Cardiac muscle cell (in vitro differentiated cells and primary cell): ENCODE data around the gene CLIC6. TPM values are rescaled to one million over a fixed set of nuclear protein-coding genes. Genes with fewer than 3 reads are reported as not detected.

Experiments
- DNase-seq, 2 donors: peaks; one replicate each; pipeline versions ENCODE4 v3.0.0 to v3.0.0-alpha.2; 2010 to 2017; ENCODE audit warnings: low read depth in 1 of 2, low spot score in 1 of 2
- H3K27ac ChIP-seq: fragments of 200-600 bp; sonication (generic); 2 replicates; pipeline ENCODE4 v1.5.1; 2016
- H3K27me3 ChIP-seq: fragments of 200-600 bp; sonication (generic); 2 replicates; pipeline ENCODE4 v1.6.0; 2016; ENCODE audit warnings: control low read depth
- H3K36me3 ChIP-seq: fragments of 200-600 bp; sonication (generic); 2 replicates; pipeline ENCODE4 v1.5.1; 2016; ENCODE audit warnings: control low read depth
- H3K4me1 ChIP-seq: fragments of 200-600 bp; sonication (generic); 2 replicates; pipeline ENCODE4 v1.8.1; 2017; ENCODE audit warnings: low read depth, mild to moderate bottlenecking, mixed run types
- H3K4me3 ChIP-seq: fragments of 200-600 bp; sonication (generic); 2 replicates; pipeline ENCODE4 v1.5.1; 2016; ENCODE audit warnings: mild to moderate bottlenecking
- H3K9me3 ChIP-seq: fragments of 200-600 bp; sonication (generic); 2 replicates; pipeline ENCODE4 v1.5.1; 2017; ENCODE audit warnings: low read depth, mild to moderate bottlenecking, control low read depth
- polyA plus RNA-seq: library from polyadenylated mRNA; unstranded; fragments of >200 nt; fragmentation: Nextera tagmentation; extraction: Ambion mirVana; gene quantifications from 2 replicates; pipeline ENCODE4 v1.2.1, GENCODE V29; 2016
- total RNA-seq: library from RNA; depleted of rRNA; stranded (reverse); fragments of >200 nt; gene quantifications from 2 replicates; pipeline ENCODE4 v1.2.3, GENCODE V29; 2016
- TF ChIP-seq, protein P1 (sequence below): IDR thresholded peaks from 2 replicates; pipeline ENCODE4 v1.5.1; 2012; ENCODE audit warnings: low read depth, mild to moderate bottlenecking, low read length

Gene CLIC6
- total and polyA plus RNA-seq, 2 experiments from 2014 or later = not detected

GRCh38 chr21:34639250-34639649 lies 29.5 kb upstream of the CLIC6 start:
- Histone ChIP-seq H3K27ac (no peak overlapping the region), H3K9me3 (no peaks in the 10 kb centered on the region), H3K27me3 (peaks cover 3% of the 10 kb centered on the region), H3K4me1 (no peaks in the 10 kb centered on the region), H3K36me3 (no peaks in the 10 kb centered on the region), H3K4me3 (no peak overlapping the region)
- TF ChIP-seq, protein P1, sequence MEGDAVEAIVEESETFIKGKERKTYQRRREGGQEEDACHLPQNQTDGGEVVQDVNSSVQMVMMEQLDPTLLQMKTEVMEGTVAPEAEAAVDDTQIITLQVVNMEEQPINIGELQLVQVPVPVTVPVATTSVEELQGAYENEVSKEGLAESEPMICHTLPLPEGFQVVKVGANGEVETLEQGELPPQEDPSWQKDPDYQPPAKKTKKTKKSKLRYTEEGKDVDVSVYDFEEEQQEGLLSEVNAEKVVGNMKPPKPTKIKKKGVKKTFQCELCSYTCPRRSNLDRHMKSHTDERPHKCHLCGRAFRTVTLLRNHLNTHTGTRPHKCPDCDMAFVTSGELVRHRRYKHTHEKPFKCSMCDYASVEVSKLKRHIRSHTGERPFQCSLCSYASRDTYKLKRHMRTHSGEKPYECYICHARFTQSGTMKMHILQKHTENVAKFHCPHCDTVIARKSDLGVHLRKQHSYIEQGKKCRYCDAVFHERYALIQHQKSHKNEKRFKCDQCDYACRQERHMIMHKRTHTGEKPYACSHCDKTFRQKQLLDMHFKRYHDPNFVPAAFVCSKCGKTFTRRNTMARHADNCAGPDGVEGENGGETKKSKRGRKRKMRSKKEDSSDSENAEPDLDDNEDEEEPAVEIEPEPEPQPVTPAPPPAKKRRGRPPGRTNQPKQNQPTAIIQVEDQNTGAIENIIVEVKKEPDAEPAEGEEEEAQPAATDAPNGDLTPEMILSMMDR = no peak
- DNase-seq = no peak

GRCh38 chr21:34639882-34640788 lies 28.7 kb upstream of the CLIC6 start:
- TF ChIP-seq, protein P1 = no peak
- no peak overlapping the region for H3K4me3 ChIP-seq

DNA sequence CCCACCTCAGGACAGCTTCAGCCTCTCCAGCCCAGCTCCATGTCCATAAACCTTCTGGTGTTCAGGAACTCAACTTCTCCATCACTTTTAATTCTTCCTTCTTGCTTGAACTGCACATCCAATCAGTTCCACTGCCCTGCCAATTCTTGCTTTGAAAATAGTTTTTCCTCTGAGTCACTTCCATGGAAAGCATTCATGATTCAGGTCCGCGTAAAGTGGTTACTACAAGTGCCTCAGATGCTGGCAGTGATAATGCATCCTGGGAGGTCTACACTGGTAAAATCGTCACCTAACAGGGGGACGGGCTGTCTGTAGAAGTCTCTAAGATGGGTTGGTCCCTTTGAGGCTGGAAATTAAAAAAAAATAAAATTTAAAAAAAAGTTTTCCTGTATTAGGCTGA lies 27.9 kb upstream of the CLIC6 start:
- Histone ChIP-seq H3K36me3 (no peaks in the 10 kb centered on the region), H3K4me3 (no peak overlapping the region), H3K27ac (no peak overlapping the region), H3K27me3 (peaks cover 3% of the 10 kb centered on the region), H3K9me3 (no peaks in the 10 kb centered on the region), H3K4me1 (no peaks in the 10 kb centered on the region)
- DNase-seq = peak in 1 of 2 donors; percentile 73
- TF ChIP-seq, protein P1 = no peak

More at GRCh38 chr21:34639882-34640788, 28.7 kb upstream of the CLIC6 start:
- H3K9me3 ChIP-seq = no peaks in the 10 kb centered on the region
- H3K4me1 ChIP-seq = no peaks in the 10 kb centered on the region
- no peaks in the 10 kb centered on the region for H3K36me3 ChIP-seq
- no peak overlapping the region for H3K27ac ChIP-seq
- no peak for DNase-seq
- peaks cover 3% of the 10 kb centered on the region for H3K27me3 ChIP-seq

- Histone ChIP-seq H3K27me3 (peaks cover 5% of the 10 kb centered on the region), H3K4me1 (no peaks in the 10 kb centered on the region), H3K4me3 (no peak overlapping the region), H3K9me3 (no peaks in the 10 kb centered on the region), H3K36me3 (no peaks in the 10 kb centered on the region), H3K27ac (no peak overlapping the region)
- peak in 1 of 2 donors; percentile 54 for DNase-seq
- TF ChIP-seq, protein P1 = no peak
Measured at GRCh38 chr21:34642211-34643075, 26.4 kb upstream of the CLIC6 start.

DNA sequence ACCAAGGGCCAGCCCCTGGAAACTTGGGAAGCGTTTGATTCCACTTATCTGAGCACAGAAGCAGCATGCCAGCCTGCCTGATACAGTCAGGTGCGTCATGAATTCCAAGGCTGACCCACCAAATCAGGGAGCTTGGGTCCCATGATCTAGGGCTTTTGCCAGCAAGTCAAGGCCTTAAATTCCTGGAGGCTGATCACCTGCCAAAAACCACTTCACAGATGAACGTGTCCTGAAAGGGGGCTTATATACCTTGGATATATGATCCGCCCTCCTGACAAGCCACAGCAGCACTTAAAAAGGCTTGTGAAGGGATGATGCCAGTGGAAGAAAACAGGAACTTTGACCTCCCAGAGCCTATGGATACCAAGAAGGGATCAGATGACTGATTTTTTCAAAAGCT lies 24.0 kb upstream of the CLIC6 start:
- H3K27me3 ChIP-seq = peaks cover 23% of the 10 kb centered on the region
- TF ChIP-seq, protein P1 = no peak
- DNase-seq = no peak
- no peak overlapping the region for H3K4me3 ChIP-seq
- H3K27ac ChIP-seq = no peak overlapping the region
- H3K9me3 ChIP-seq = no peaks in the 10 kb centered on the region
- no peaks in the 10 kb centered on the region for H3K4me1 ChIP-seq
- H3K36me3 ChIP-seq = no peaks in the 10 kb centered on the region
